Kidney epithelial cell (primary cell): Measurements from ENCODE around the gene GNMT. TPM values are rescaled to one million over a fixed set of nuclear protein-coding genes. Genes with fewer than 3 reads are reported as not detected.

Experiments used
- DNase-seq: peaks from one replicate; pipeline ENCODE4 v3.0.0-alpha.2; 2010; ENCODE audit warnings: low read depth
- H3K27me3 ChIP-seq: 2 replicates; pipeline ENCODE4 v1.6.0; 2011; ENCODE audit warnings: low read length; ENCODE audit not compliant: control insufficient read depth, insufficient read depth
- H3K36me3 ChIP-seq: 2 replicates; pipeline ENCODE4 v1.5.1; 2011; ENCODE audit warnings: low read length; ENCODE audit not compliant: control insufficient read depth, insufficient read depth
- H3K4me3 ChIP-seq: 2 replicates; pipeline ENCODE4 v1.5.1; 2011; ENCODE audit warnings: low read depth, mild to moderate bottlenecking, control low read depth, low read length
- total RNA-seq: library from RNA; depleted of rRNA; stranded (reverse); fragments of >200 nt; gene quantifications from 2 replicates; pipeline ENCODE4 v1.2.3, GENCODE V29; 2015
- TF ChIP-seq, protein P1 (sequence below): IDR thresholded peaks from 2 replicates; pipeline ENCODE4 v1.5.1; 2011; ENCODE audit warnings: mild to moderate bottlenecking, moderate library complexity, low read length, control low read depth, inconsistent platforms; ENCODE audit not compliant: insufficient read depth, poor library complexity, severe bottlenecking

The GNMT gene
- not detected in 2 replicates for total RNA-seq

GRCh38 chr6:42960243-42961019 lies at the start of gene GNMT:
Gene GNMT (plus strand): TSS chr6:42960754. CDS start chr6:42960768, 14 bp downstream.
- DNase-seq, result no peak
- Histone ChIP-seq H3K27me3 (peaks cover 3% of the 10 kb centered on the region), H3K36me3 (no peaks in the 10 kb centered on the region), H3K4me3 (peak within 1 kb of the TSS; percentile 48)
- TF ChIP-seq, protein P1, sequence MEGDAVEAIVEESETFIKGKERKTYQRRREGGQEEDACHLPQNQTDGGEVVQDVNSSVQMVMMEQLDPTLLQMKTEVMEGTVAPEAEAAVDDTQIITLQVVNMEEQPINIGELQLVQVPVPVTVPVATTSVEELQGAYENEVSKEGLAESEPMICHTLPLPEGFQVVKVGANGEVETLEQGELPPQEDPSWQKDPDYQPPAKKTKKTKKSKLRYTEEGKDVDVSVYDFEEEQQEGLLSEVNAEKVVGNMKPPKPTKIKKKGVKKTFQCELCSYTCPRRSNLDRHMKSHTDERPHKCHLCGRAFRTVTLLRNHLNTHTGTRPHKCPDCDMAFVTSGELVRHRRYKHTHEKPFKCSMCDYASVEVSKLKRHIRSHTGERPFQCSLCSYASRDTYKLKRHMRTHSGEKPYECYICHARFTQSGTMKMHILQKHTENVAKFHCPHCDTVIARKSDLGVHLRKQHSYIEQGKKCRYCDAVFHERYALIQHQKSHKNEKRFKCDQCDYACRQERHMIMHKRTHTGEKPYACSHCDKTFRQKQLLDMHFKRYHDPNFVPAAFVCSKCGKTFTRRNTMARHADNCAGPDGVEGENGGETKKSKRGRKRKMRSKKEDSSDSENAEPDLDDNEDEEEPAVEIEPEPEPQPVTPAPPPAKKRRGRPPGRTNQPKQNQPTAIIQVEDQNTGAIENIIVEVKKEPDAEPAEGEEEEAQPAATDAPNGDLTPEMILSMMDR, result peak; percentile 1

DNA sequence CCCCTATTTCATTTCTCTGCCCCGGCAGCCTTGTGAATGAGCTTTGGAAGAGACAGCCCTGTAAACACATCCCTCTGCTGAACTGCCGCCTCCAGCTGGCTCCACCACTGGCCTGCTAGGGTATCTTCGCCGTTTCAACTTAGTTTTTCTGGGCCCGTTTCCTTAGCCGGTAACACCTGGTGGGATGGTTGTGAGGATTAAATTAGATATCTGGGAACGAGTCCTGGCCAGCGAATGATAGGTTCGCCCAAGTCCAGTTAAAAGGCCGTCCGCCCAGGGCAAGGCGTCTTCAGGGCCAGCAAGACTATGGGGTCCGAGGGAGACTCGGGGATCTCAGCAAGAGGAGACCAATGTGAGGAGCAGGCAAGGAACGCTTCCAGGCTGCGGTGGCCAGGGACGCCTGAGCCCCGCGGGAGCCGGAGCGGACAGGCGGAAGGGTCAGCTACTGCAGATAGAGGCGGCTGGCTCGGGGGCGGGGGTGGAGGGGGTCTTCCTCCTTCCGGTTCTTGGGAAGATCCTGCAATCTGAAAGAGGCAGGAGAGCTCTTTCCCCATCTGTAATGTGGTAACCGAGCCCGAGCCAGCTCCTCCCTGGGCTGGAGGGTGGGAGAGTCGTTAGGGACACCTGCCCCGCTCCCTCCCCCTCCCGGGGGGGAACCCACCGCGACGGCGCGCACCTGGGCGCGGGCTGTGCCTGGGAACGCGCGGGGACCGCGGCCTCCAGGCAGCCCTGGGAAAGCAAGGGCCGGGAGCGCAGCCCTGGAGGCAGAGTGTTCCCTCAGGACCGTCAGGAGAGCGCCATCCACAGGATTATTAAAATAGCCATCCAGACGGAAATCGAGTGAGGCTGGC lies 49.2 kb upstream of the GNMT start:
- TF ChIP-seq, protein P1, result peak; percentile 11
- no peak for DNase-seq
- Histone ChIP-seq H3K36me3 (no peaks in the 10 kb centered on the region), H3K27me3 (peaks cover 2% of the 10 kb centered on the region), H3K4me3 (peak overlapping the region; percentile 7)

DNA sequence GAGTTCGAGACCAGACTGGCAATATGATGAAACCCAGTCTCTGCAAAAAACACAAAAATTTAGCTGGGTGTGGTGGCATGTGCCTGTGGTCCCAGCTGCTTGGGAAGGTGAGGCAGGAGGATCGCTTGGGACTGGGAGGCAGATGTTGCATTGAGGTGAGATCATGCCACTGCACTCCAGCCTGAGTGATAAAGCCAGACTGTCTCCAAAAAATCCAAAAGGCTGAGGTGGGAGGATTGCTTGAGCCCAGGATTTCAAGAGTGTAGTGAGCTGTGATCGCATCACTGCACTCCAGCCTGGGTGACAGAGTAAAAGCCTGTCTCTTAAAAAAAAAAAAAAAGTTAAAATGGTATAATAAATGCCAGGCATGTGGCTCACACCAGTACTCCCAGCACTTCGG lies 46.0 kb upstream of the GNMT start:
- H3K27me3 ChIP-seq, result no peaks in the 10 kb centered on the region
- no peak for DNase-seq
- H3K36me3 ChIP-seq, result no peaks in the 10 kb centered on the region
- TF ChIP-seq, protein P1, result no peak
- no peak overlapping the region for H3K4me3 ChIP-seq

DNA sequence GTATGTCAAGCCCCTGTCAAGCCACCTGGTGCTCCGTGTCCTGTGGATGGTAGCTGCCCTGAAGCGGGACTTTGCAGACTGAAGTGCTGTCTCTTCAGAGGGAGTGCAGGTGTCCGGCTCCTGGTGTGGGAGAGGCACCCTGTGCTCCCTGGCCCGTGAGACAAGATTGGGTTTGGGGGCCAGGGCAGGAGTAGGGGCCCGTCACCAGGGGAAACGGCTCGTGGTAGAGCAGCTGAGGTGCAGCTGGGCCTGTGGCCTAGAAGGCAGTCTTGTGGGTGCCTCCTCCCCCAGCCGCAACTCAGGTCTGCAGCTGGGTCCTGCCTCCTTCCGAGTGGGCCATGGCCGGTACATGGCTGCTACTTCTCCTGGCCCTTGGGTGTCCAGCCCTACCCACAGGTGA lies 44.8 kb upstream of the GNMT start, which contains the start of gene PTCRA:
TSS of gene PTCRA (plus strand) at position 322 of the 400 bp plus-strand sequence. CDS start at position 339, 17 bp downstream.
- TF ChIP-seq, protein P1, result no peak
- Histone ChIP-seq H3K4me3 (no peak within 1 kb of the TSS), H3K27me3 (no peaks in the 10 kb centered on the region), H3K36me3 (no peaks in the 10 kb centered on the region)
- no peak for DNase-seq

DNA sequence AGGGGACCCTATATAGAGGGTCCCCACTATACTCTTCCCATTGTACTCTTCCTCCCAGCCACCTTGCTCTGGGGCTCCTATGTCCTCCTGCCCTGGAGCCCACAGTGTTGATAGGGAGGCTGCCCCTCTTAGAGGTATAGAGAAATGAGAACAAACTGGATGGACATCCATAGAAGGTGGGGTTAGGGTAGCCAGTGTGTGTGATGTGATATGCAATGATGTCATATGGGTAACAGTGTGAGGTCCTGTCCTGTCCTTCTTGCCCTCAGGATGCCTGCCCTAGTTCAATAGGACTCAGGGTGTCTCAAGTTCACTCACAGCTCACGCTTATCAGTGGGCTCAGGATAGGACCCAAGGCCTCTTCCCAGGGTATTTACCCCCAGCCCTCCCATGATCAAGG lies 44.3 kb upstream of the GNMT start:
- no peak overlapping the region for H3K4me3 ChIP-seq
- no peak for DNase-seq

More for the DNA sequence above, 44.3 kb upstream of the GNMT start:
- Histone ChIP-seq H3K36me3 (no peaks in the 10 kb centered on the region), H3K27me3 (no peaks in the 10 kb centered on the region)
- TF ChIP-seq, protein P1, result no peak
